Measurements from ENCODE around the gene SLC6A19.

SLC6A19 gene

GRCh38 chr5:1219768-1220100 is 18.3 kb downstream of the SLC6A19 start:
- DNase-seq = no peak
- Histone ChIP-seq H3K27ac (ENCODE audit: insufficient read depth in 1 of 2, low read depth in 1 of 2, low read length in 2 of 2, poor library complexity in 1 of 2, severe bottlenecking in 2 of 2) (no peak overlapping the region), H3K36me3 (ENCODE audit: control insufficient read depth in 4 of 4, insufficient read depth in 4 of 4, low read length in 3 of 4) (no peaks in the 10 kb centered on the region), H3K4me1 (ENCODE audit: control extremely low read depth in 1 of 4, control insufficient read depth in 4 of 4, insufficient read depth in 4 of 4, low read length in 3 of 4) (no peaks in the 10 kb centered on the region), H3K4me3 (ENCODE audit: control insufficient read depth in 1 of 7, extremely low read depth in 1 of 7, insufficient read depth in 4 of 7, low read depth in 2 of 7, low read length in 6 of 7) (no peak overlapping the region), H3K27me3 (replicated peaks in 2 of 5; ENCODE audit: control insufficient read depth in 4 of 5, insufficient read depth in 5 of 5, low read length in 4 of 5) (peaks cover 0 to 3% (median 0%) of the 10 kb centered on the region in 5 experiments), H3K9me3 (ENCODE audit: control extremely low read depth in 1 of 5, control insufficient read depth in 4 of 5, insufficient read depth in 2 of 5, low read depth in 1 of 5, low read length in 4 of 5) (peaks cover 0 to 12% (median 0%) of the 10 kb centered on the region in 5 experiments)
- WGBS (ENCODE audit: insufficient coverage) = 89% methylated on average over 10 of the region's 11 CpGs
- CTCF ChIA-PET = no interaction called here
- POLR2A ChIA-PET = no interaction called here

GRCh38 chr5:1220351-1220750 is 19.0 kb downstream of the SLC6A19 start:
- Histone ChIP-seq H3K27ac (ENCODE audit: insufficient read depth in 1 of 2, low read depth in 1 of 2, low read length in 2 of 2, poor library complexity in 1 of 2, severe bottlenecking in 2 of 2) (no peak overlapping the region), H3K4me3 (ENCODE audit: control insufficient read depth in 1 of 7, extremely low read depth in 1 of 7, insufficient read depth in 4 of 7, low read depth in 2 of 7, low read length in 6 of 7) (no peak overlapping the region), H3K4me1 (ENCODE audit: control extremely low read depth in 1 of 4, control insufficient read depth in 4 of 4, insufficient read depth in 4 of 4, low read length in 3 of 4) (no peaks in the 10 kb centered on the region), H3K9me3 (ENCODE audit: control extremely low read depth in 1 of 5, control insufficient read depth in 4 of 5, insufficient read depth in 2 of 5, low read depth in 1 of 5, low read length in 4 of 5) (peaks cover 0 to 9% (median 0%) of the 10 kb centered on the region in 5 experiments), H3K36me3 (ENCODE audit: control insufficient read depth in 4 of 4, insufficient read depth in 4 of 4, low read length in 3 of 4) (no peaks in the 10 kb centered on the region), H3K27me3 (replicated peaks in 2 of 5; ENCODE audit: control insufficient read depth in 4 of 5, insufficient read depth in 5 of 5, low read length in 4 of 5) (peaks cover 0 to 4% (median 0%) of the 10 kb centered on the region in 5 experiments)
- DNase-seq = no peak
- POLR2A ChIA-PET = no interaction called here
- 88% methylated on average over 8 of the region's 9 CpGs for WGBS (ENCODE audit: insufficient coverage)
- CTCF ChIA-PET = no interaction called here

GRCh38 chr5:1220831-1221230 is 19.4 kb downstream of the SLC6A19 start:
- WGBS (ENCODE audit: insufficient coverage) = 94% methylated on average over 15 of the region's 19 CpGs
- CTCF ChIA-PET = no interaction called here
- Histone ChIP-seq H3K27me3 (replicated peaks in 2 of 5; ENCODE audit: control insufficient read depth in 4 of 5, insufficient read depth in 5 of 5, low read length in 4 of 5) (peaks cover 0 to 7% (median 2%) of the 10 kb centered on the region in 5 experiments), H3K4me1 (ENCODE audit: control extremely low read depth in 1 of 4, control insufficient read depth in 4 of 4, insufficient read depth in 4 of 4, low read length in 3 of 4) (no peaks in the 10 kb centered on the region), H3K36me3 (ENCODE audit: control insufficient read depth in 4 of 4, insufficient read depth in 4 of 4, low read length in 3 of 4) (no peaks in the 10 kb centered on the region), H3K4me3 (ENCODE audit: control insufficient read depth in 1 of 7, extremely low read depth in 1 of 7, insufficient read depth in 4 of 7, low read depth in 2 of 7, low read length in 6 of 7) (no peak overlapping the region), H3K9me3 (ENCODE audit: control extremely low read depth in 1 of 5, control insufficient read depth in 4 of 5, insufficient read depth in 2 of 5, low read depth in 1 of 5, low read length in 4 of 5) (peaks cover 0 to 4% (median 0%) of the 10 kb centered on the region in 5 experiments), H3K27ac (ENCODE audit: insufficient read depth in 1 of 2, low read depth in 1 of 2, low read length in 2 of 2, poor library complexity in 1 of 2, severe bottlenecking in 2 of 2) (no peak overlapping the region)
- no peak for DNase-seq
- POLR2A ChIA-PET = no interaction called here

- 95% methylated on average over 8 of the region's 10 CpGs for WGBS (ENCODE audit: insufficient coverage)
- Histone ChIP-seq H3K9me3 (ENCODE audit: control extremely low read depth in 1 of 5, control insufficient read depth in 4 of 5, insufficient read depth in 2 of 5, low read depth in 1 of 5, low read length in 4 of 5) (no peaks in the 10 kb centered on the region), H3K4me1 (ENCODE audit: control extremely low read depth in 1 of 4, control insufficient read depth in 4 of 4, insufficient read depth in 4 of 4, low read length in 3 of 4) (no peaks in the 10 kb centered on the region), H3K27me3 (replicated peaks in 2 of 5; ENCODE audit: control insufficient read depth in 4 of 5, insufficient read depth in 5 of 5, low read length in 4 of 5) (peaks cover 0 to 12% (median 2%) of the 10 kb centered on the region in 5 experiments), H3K4me3 (ENCODE audit: control insufficient read depth in 1 of 7, extremely low read depth in 1 of 7, insufficient read depth in 4 of 7, low read depth in 2 of 7, low read length in 6 of 7) (no peak overlapping the region), H3K27ac (ENCODE audit: insufficient read depth in 1 of 2, low read depth in 1 of 2, low read length in 2 of 2, poor library complexity in 1 of 2, severe bottlenecking in 2 of 2) (no peak overlapping the region), H3K36me3 (ENCODE audit: control insufficient read depth in 4 of 4, insufficient read depth in 4 of 4, low read length in 3 of 4) (no peaks in the 10 kb centered on the region)
- ChIA-PET CTCF (no interaction called here), POLR2A (no interaction called here)
- DNase-seq = no peak
These were observed 20.3 kb downstream of the SLC6A19 start for GRCh38 chr5:1221721-1222120.

- Histone ChIP-seq H3K27me3 (replicated peaks in 2 of 5; ENCODE audit: control insufficient read depth in 4 of 5, insufficient read depth in 5 of 5, low read length in 4 of 5) (peaks cover 0 to 16% (median 2%) of the 10 kb centered on the region in 5 experiments), H3K4me3 (ENCODE audit: control insufficient read depth in 1 of 7, extremely low read depth in 1 of 7, insufficient read depth in 4 of 7, low read depth in 2 of 7, low read length in 6 of 7) (no peak overlapping the region), H3K27ac (ENCODE audit: insufficient read depth in 1 of 2, low read depth in 1 of 2, low read length in 2 of 2, poor library complexity in 1 of 2, severe bottlenecking in 2 of 2) (no peak overlapping the region), H3K9me3 (ENCODE audit: control extremely low read depth in 1 of 5, control insufficient read depth in 4 of 5, insufficient read depth in 2 of 5, low read depth in 1 of 5, low read length in 4 of 5) (no peaks in the 10 kb centered on the region), H3K4me1 (ENCODE audit: control extremely low read depth in 1 of 4, control insufficient read depth in 4 of 4, insufficient read depth in 4 of 4, low read length in 3 of 4) (no peaks in the 10 kb centered on the region), H3K36me3 (ENCODE audit: control insufficient read depth in 4 of 4, insufficient read depth in 4 of 4, low read length in 3 of 4) (no peaks in the 10 kb centered on the region)
- ChIA-PET POLR2A (no interaction called here), CTCF (no interaction called here)
- WGBS (ENCODE audit: insufficient coverage) = 88% methylated on average over 9 of the region's 9 CpGs
- no peak for DNase-seq
These were observed 20.8 kb downstream of the SLC6A19 start for GRCh38 chr5:1222147-1222546.

GRCh38 chr5:1222621-1223277 is 21.4 kb downstream of the SLC6A19 start:
- H3K27ac ChIP-seq (ENCODE audit: insufficient read depth in 1 of 2, low read depth in 1 of 2, low read length in 2 of 2, poor library complexity in 1 of 2, severe bottlenecking in 2 of 2) = no peak overlapping the region
- H3K9me3 ChIP-seq (ENCODE audit: control extremely low read depth in 1 of 5, control insufficient read depth in 4 of 5, insufficient read depth in 2 of 5, low read depth in 1 of 5, low read length in 4 of 5) = no peaks in the 10 kb centered on the region
- H3K36me3 ChIP-seq (ENCODE audit: control insufficient read depth in 4 of 4, insufficient read depth in 4 of 4, low read length in 3 of 4) = no peaks in the 10 kb centered on the region
- ChIA-PET CTCF (no interaction called here), POLR2A (no interaction called here)
- H3K27me3 ChIP-seq (replicated peaks in 2 of 5; ENCODE audit: control insufficient read depth in 4 of 5, insufficient read depth in 5 of 5, low read length in 4 of 5) = peaks cover 0 to 22% (median 4%) of the 10 kb centered on the region in 5 experiments
- WGBS (ENCODE audit: insufficient coverage) = 92% methylated on average over 22 of the region's 27 CpGs
- H3K4me3 ChIP-seq (ENCODE audit: control insufficient read depth in 1 of 7, extremely low read depth in 1 of 7, insufficient read depth in 4 of 7, low read depth in 2 of 7, low read length in 6 of 7) = no peak overlapping the region
- no peak for DNase-seq
- H3K4me1 ChIP-seq (ENCODE audit: control extremely low read depth in 1 of 4, control insufficient read depth in 4 of 4, insufficient read depth in 4 of 4, low read length in 3 of 4) = no peaks in the 10 kb centered on the region

GRCh38 chr5:1223278-1223670 is 21.9 kb downstream of the SLC6A19 start:
- no peak for DNase-seq
- Histone ChIP-seq H3K36me3 (ENCODE audit: control insufficient read depth in 4 of 4, insufficient read depth in 4 of 4, low read length in 3 of 4) (no peaks in the 10 kb centered on the region), H3K9me3 (ENCODE audit: control extremely low read depth in 1 of 5, control insufficient read depth in 4 of 5, insufficient read depth in 2 of 5, low read depth in 1 of 5, low read length in 4 of 5) (no peaks in the 10 kb centered on the region), H3K4me1 (ENCODE audit: control extremely low read depth in 1 of 4, control insufficient read depth in 4 of 4, insufficient read depth in 4 of 4, low read length in 3 of 4) (no peaks in the 10 kb centered on the region), H3K27me3 (replicated peaks in 2 of 5; ENCODE audit: control insufficient read depth in 4 of 5, insufficient read depth in 5 of 5, low read length in 4 of 5) (peaks cover 0 to 27% (median 4%) of the 10 kb centered on the region in 5 experiments), H3K4me3 (ENCODE audit: control insufficient read depth in 1 of 7, extremely low read depth in 1 of 7, insufficient read depth in 4 of 7, low read depth in 2 of 7, low read length in 6 of 7) (no peak overlapping the region), H3K27ac (ENCODE audit: insufficient read depth in 1 of 2, low read depth in 1 of 2, low read length in 2 of 2, poor library complexity in 1 of 2, severe bottlenecking in 2 of 2) (no peak overlapping the region)
- ChIA-PET POLR2A (no interaction called here), CTCF (no interaction called here)
- WGBS (ENCODE audit: insufficient coverage) = 90% methylated on average over 12 of the region's 12 CpGs

Data from common myeloid progenitor, CD34-positive (primary cell).